Naive thymus-derived CD4-positive, alpha-beta T cell (primary cell): ENCODE measurements around the gene CD93. TPM values are rescaled to one million over a fixed set of nuclear protein-coding genes. Genes with fewer than 3 reads are reported as not detected.

ENCODE experiments used
- ATAC-seq: fragments of 150-1000 bp; cut with Tn5 transposase; 2 replicates; pipeline ENCODE4 v1.10.0; 2021; ENCODE audit warnings: mild to moderate bottlenecking, moderate library complexity
- CTCF ChIA-PET: fragments of 350-600 bp; sonication (Branson Sonifier 250); formaldehyde crosslinking; loops from one replicate; lab custom pipeline; 2021; ENCODE audit warnings: antibody characterized with exemption; lab: Charles Lee
- POLR2A ChIA-PET: fragments of 350-600 bp; sonication (Branson Sonifier 250); formaldehyde crosslinking; loops from one replicate; lab custom pipeline; 2021; ENCODE audit warnings: antibody characterized with exemption, inconsistent platforms; lab: Charles Lee
- DNase-seq, 9 donors: peaks; one replicate each; pipeline versions ENCODE4 v3.0.0 to v3.0.0-alpha.2; 2020 to 2022; ENCODE audit warnings: mixed read lengths in 1 of 9
- H3K27ac ChIP-seq: one replicate; pipeline ENCODE4 v1.7.0; 2013; ENCODE audit warnings: mild to moderate bottlenecking, low read depth, low read length, moderate library complexity
- H3K27me3 ChIP-seq, 2 donors: one replicate each; pipeline ENCODE4 v1.7.0; 2013; ENCODE audit warnings: low read length in 2 of 2, mild to moderate bottlenecking in 2 of 2, moderate library complexity in 2 of 2; ENCODE audit not compliant: control insufficient read depth in 2 of 2, insufficient read depth in 2 of 2
- H3K36me3 ChIP-seq, 3 experiments: 1 replicate in 2 of 3; 2 replicates in 1 of 3; pipeline ENCODE4 v1.7.0; 2013; ENCODE audit warnings: low read length in 3 of 3, mild to moderate bottlenecking in 3 of 3, moderate library complexity in 1 of 3; ENCODE audit not compliant: insufficient read depth in 3 of 3, control insufficient read depth in 2 of 3
- H3K4me1 ChIP-seq, 2 donors: one replicate each; pipeline ENCODE4 v1.7.0; 2013; ENCODE audit warnings: low read length in 2 of 2, mild to moderate bottlenecking in 2 of 2, moderate library complexity in 1 of 2; ENCODE audit not compliant: control insufficient read depth in 2 of 2, insufficient read depth in 2 of 2
- H3K4me3 ChIP-seq: 2 replicates; pipeline ENCODE4 v1.7.0; 2013; ENCODE audit warnings: mild to moderate bottlenecking, low read length
- H3K9me3 ChIP-seq, 3 experiments: 1 replicate in 2 of 3; 2 replicates in 1 of 3; pipeline ENCODE4 v1.7.0; 2013; ENCODE audit warnings: low read length in 3 of 3; ENCODE audit not compliant: control insufficient read depth in 2 of 3
- H3K27ac Mint-ChIP-seq, 9 donors: one replicate each; pipeline ENCODE4 v1.8.0; 2020 to 2022; ENCODE audit warnings: mixed read lengths in 9 of 9, mild to moderate bottlenecking in 8 of 9, moderate library complexity in 5 of 9, inconsistent platforms in 2 of 9
- H3K27me3 Mint-ChIP-seq, 5 donors: one replicate each; pipeline ENCODE4 v1.8.0; 2021 to 2022; ENCODE audit warnings: mixed read lengths in 5 of 5, mild to moderate bottlenecking in 1 of 5
- H3K36me3 Mint-ChIP-seq, 5 donors: one replicate each; pipeline ENCODE4 v1.8.0; 2020 to 2022; ENCODE audit warnings: mixed read lengths in 5 of 5, mild to moderate bottlenecking in 3 of 5, inconsistent platforms in 1 of 5
- H3K4me1 Mint-ChIP-seq, 7 donors: one replicate each; pipeline ENCODE4 v1.8.0; 2020 to 2022; ENCODE audit warnings: mixed read lengths in 7 of 7, mild to moderate bottlenecking in 3 of 7, inconsistent platforms in 1 of 7
- H3K4me3 Mint-ChIP-seq, 10 donors: one replicate each; pipeline ENCODE4 v1.8.0; 2020 to 2022; ENCODE audit warnings: mild to moderate bottlenecking in 10 of 10, mixed read lengths in 10 of 10, moderate library complexity in 6 of 10, inconsistent platforms in 2 of 10
- H3K9me3 Mint-ChIP-seq, 11 donors: one replicate each; pipeline ENCODE4 v1.8.0; 2020 to 2022; ENCODE audit warnings: mixed read lengths in 11 of 11, mild to moderate bottlenecking in 4 of 11, inconsistent platforms in 1 of 11, moderate library complexity in 1 of 11
- intact Hi-C, 2 donors: fragments of 100-400 bp; cut with micrococcal nuclease; formaldehyde crosslinking; loops; one replicate each; pipeline ENCODE4 v1.15.1; 2023
- polyA plus RNA-seq, 2 donors: library from polyadenylated mRNA; unstranded; fragments of 300-500 nt; fragmentation: Illumina TruSeq; gene quantifications; one replicate each; pipeline ENCODE4 v1.2.3, GENCODE V29; 2021
- total RNA-seq, 6 experiments: library from RNA in 5 of 6; stranded (reverse) in 5 of 6; gene quantifications; 1 replicate in 5 of 6; 2 replicates in 1 of 6; pipeline ENCODE4 v1.2.3 and lab custom pipeline; 2021 to 2026

The CD93 gene
- total and polyA plus RNA-seq, 7 experiments from 2014 or later = 0.02 to 61.2 (median 2.6) TPM; not detected in 1

GRCh38 chr20:23094213-23094896, 8.2 kb upstream of the CD93 start:
- DNase-seq (no peak), ATAC-seq (no peak)
- ChIA-PET POLR2A (no interaction called here), CTCF (no interaction called here)
- H3K4me3 ChIP-seq = no peak overlapping the region
- no peak overlapping the region for H3K27ac ChIP-seq
- no peaks in the 10 kb centered on the region for H3K4me1 ChIP-seq
- Mint-ChIP-seq H3K9me3 (no peaks in the 10 kb centered on the region), H3K4me3 (no peak overlapping the region), H3K36me3 (no peaks in the 10 kb centered on the region), H3K4me1 (peaks cover 0 to 6% (median 0%) of the 10 kb centered on the region in 7 donors), H3K27me3 (peaks cover 0 to 20% (median 4%) of the 10 kb centered on the region in 5 donors), H3K27ac (no peak overlapping the region)
- no peaks in the 10 kb centered on the region for H3K36me3 ChIP-seq
- intact Hi-C loops = no loop called here
- no peaks in the 10 kb centered on the region for H3K27me3 ChIP-seq
- no peaks in the 10 kb centered on the region for H3K9me3 ChIP-seq

GRCh38 chr20:23093613-23094012, 7.5 kb upstream of the CD93 start:
- CTCF ChIA-PET = no interaction called here

GRCh38 chr20:23092861-23093495, 6.9 kb upstream of the CD93 start:
- H3K4me3 ChIP-seq = no peak overlapping the region
- Mint-ChIP-seq H3K4me1 (peaks cover 0 to 5% (median 0%) of the 10 kb centered on the region in 7 donors), H3K27me3 (peaks cover 0 to 21% (median under 1%) of the 10 kb centered on the region in 5 donors), H3K4me3 (no peak overlapping the region), H3K9me3 (no peaks in the 10 kb centered on the region), H3K36me3 (no peaks in the 10 kb centered on the region), H3K27ac (no peak overlapping the region)
- no peak for DNase-seq
- H3K9me3 ChIP-seq = no peaks in the 10 kb centered on the region
- intact Hi-C loops = no loop called here
- no peaks in the 10 kb centered on the region for H3K4me1 ChIP-seq
- ATAC-seq = no peak
- H3K27ac ChIP-seq = no peak overlapping the region
- no peaks in the 10 kb centered on the region for H3K27me3 ChIP-seq
- ChIA-PET CTCF (no interaction called here), POLR2A (no interaction called here)
- no peaks in the 10 kb centered on the region for H3K36me3 ChIP-seq

More at GRCh38 chr20:23093613-23094012, 7.5 kb upstream of the CD93 start:
- Histone ChIP-seq H3K27ac (no peak overlapping the region), H3K4me3 (no peak overlapping the region), H3K9me3 (no peaks in the 10 kb centered on the region), H3K4me1 (no peaks in the 10 kb centered on the region), H3K36me3 (no peaks in the 10 kb centered on the region), H3K27me3 (no peaks in the 10 kb centered on the region)
- DNase-seq (no peak), ATAC-seq (no peak)
- H3K27ac Mint-ChIP-seq = no peak overlapping the region
- no peaks in the 10 kb centered on the region for H3K36me3 Mint-ChIP-seq
- H3K9me3 Mint-ChIP-seq = no peaks in the 10 kb centered on the region
- peaks cover 0 to 21% (median 4%) of the 10 kb centered on the region in 5 donors for H3K27me3 Mint-ChIP-seq
- no peak overlapping the region for H3K4me3 Mint-ChIP-seq
- H3K4me1 Mint-ChIP-seq = peaks cover 0 to 6% (median 0%) of the 10 kb centered on the region in 7 donors
- POLR2A ChIA-PET = no interaction called here
- intact Hi-C loops = no loop called here

DNA sequence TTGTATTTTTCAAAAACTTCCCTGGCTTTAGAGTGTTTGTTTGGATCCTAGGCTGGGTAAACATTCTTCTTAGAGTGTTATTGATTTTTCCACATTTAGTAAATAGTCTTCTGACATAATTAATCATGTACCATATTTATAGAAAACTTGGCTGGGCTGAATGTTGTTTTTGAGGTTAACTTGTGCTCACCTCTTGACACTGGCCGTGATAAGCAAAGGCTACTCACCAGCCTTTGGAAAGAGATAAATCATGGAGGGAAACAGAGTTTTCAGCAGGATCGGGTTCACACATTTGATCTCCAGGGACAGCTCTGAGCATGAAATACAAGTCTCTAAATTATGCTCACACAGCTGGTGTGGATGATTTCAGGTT, 6.2 kb upstream of the CD93 start:
- Mint-ChIP-seq H3K27me3 (peaks cover 0 to 23% (median 0%) of the 10 kb centered on the region in 5 donors), H3K4me1 (peaks cover 0 to 11% (median 0%) of the 10 kb centered on the region in 7 donors), H3K4me3 (no peak overlapping the region), H3K36me3 (no peaks in the 10 kb centered on the region), H3K27ac (no peak overlapping the region), H3K9me3 (peaks cover 0 to 1% (median 0%) of the 10 kb centered on the region in 11 donors)
- POLR2A ChIA-PET = no interaction called here
- no peaks in the 10 kb centered on the region for H3K27me3 ChIP-seq
- H3K36me3 ChIP-seq = no peaks in the 10 kb centered on the region
- H3K4me1 ChIP-seq = no peaks in the 10 kb centered on the region
- CTCF ChIA-PET = no interaction called here
- ATAC-seq = no peak
- no peak for DNase-seq
- intact Hi-C loops = no loop called here
- H3K9me3 ChIP-seq = no peaks in the 10 kb centered on the region
- no peak overlapping the region for H3K27ac ChIP-seq
- no peak overlapping the region for H3K4me3 ChIP-seq

GRCh38 chr20:23091721-23092383, 5.7 kb upstream of the CD93 start:
- Mint-ChIP-seq H3K9me3 (peaks cover 0 to 1% (median 0%) of the 10 kb centered on the region in 11 donors), H3K4me1 (peaks cover 0 to 11% (median under 1%) of the 10 kb centered on the region in 7 donors), H3K27ac (no peak overlapping the region), H3K4me3 (no peak overlapping the region), H3K36me3 (no peaks in the 10 kb centered on the region), H3K27me3 (peaks cover 0 to 24% (median 0%) of the 10 kb centered on the region in 5 donors)
- Histone ChIP-seq H3K27me3 (no peaks in the 10 kb centered on the region), H3K36me3 (no peaks in the 10 kb centered on the region), H3K4me3 (no peak overlapping the region), H3K9me3 (no peaks in the 10 kb centered on the region), H3K4me1 (no peaks in the 10 kb centered on the region), H3K27ac (no peak overlapping the region)
- DNase-seq (no peak), ATAC-seq (no peak)
- POLR2A ChIA-PET = no interaction called here
- intact Hi-C loops = no loop called here
- CTCF ChIA-PET = no interaction called here

GRCh38 chr20:23090878-23091277, 4.8 kb upstream of the CD93 start:
- Histone ChIP-seq H3K27ac (no peak overlapping the region), H3K4me3 (no peak overlapping the region), H3K4me1 (no peaks in the 10 kb centered on the region), H3K9me3 (no peaks in the 10 kb centered on the region), H3K27me3 (no peaks in the 10 kb centered on the region), H3K36me3 (no peaks in the 10 kb centered on the region)
- ATAC-seq (no peak), DNase-seq (no peak)
- ChIA-PET POLR2A (no interaction called here), CTCF (no interaction called here)
- no peaks in the 10 kb centered on the region for H3K36me3 Mint-ChIP-seq
- H3K9me3 Mint-ChIP-seq = peaks cover 0 to 1% (median 0%) of the 10 kb centered on the region in 11 donors
- H3K4me1 Mint-ChIP-seq = peaks cover 0 to 18% (median 6%) of the 10 kb centered on the region in 7 donors
- no peak overlapping the region for H3K27ac Mint-ChIP-seq
- intact Hi-C loops = no loop called here
- peaks cover 0 to 24% (median 0%) of the 10 kb centered on the region in 5 donors for H3K27me3 Mint-ChIP-seq
- H3K4me3 Mint-ChIP-seq = no peak overlapping the region
